HepG2 (cell line): Measurements from ENCODE around the gene WWP2. TPM values are rescaled to one million over a fixed set of nuclear protein-coding genes. Genes with fewer than 3 reads are reported as not detected.

Source experiments
- ATAC-seq: fragments of 200-7000 bp; cut with Tn5 transposase; 3 replicates; pipeline ENCODE4 v1.9.1; 2020; ENCODE audit warnings: mild to moderate bottlenecking, moderate library complexity
- BruUV-seq: library from RNA; stranded (reverse); fragments of 400-500 nt; replicated peaks from 2 replicates; lab custom pipeline; 2021; lab: Mats Ljungman, UMichigan
- CTCF ChIA-PET: fragments of 300-600 bp; formaldehyde crosslinking; extraction: SDS; loops from one replicate; lab custom pipeline; 2021; ENCODE audit warnings: low total read pairs, inconsistent platforms, low intra/inter-chr PET ratio; lab: Yijun Ruan, JAX
- POLR2A ChIA-PET: fragments of 350-600 bp; sonication (Branson Sonifier 250); formaldehyde crosslinking; loops from one replicate; lab custom pipeline; 2020; ENCODE audit warnings: antibody characterized with exemption, inconsistent platforms; lab: Yijun Ruan, JAX
- DNase-seq: peaks from one replicate; pipeline ENCODE4 v3.0.0-alpha.2; 2015; ENCODE audit warnings: low spot score
- FAIRE-seq: peaks from 3 replicates; lab custom pipeline; 2011; peaks lifted over from hg19 to GRCh38; lab: Jason Lieb, UNC
- H2AFZ ChIP-seq: one replicate; pipeline ENCODE4 v1.6.1; 2011; ENCODE audit warnings: low read length, inconsistent platforms
- H3K27ac ChIP-seq: fragments of 300-600 bp; 3 replicates; pipeline ENCODE4 v1.8.0; 2011; ENCODE audit warnings: mixed run types, mild to moderate bottlenecking, mixed read lengths, low read length, inconsistent platforms; ENCODE audit not compliant: insufficient read depth; ENCODE audit errors: extremely low read length
- H3K27me3 ChIP-seq, 2 experiments: fragments of 200-600 bp in 1 of 2; 2 replicates in 1 of 2; 3 replicates in 1 of 2; pipeline versions ENCODE4 v1.6.0 to v1.8.0; 2011; ENCODE audit warnings: low read length in 2 of 2, mild to moderate bottlenecking in 2 of 2, moderate library complexity in 2 of 2, inconsistent platforms in 1 of 2; ENCODE audit not compliant: insufficient read depth in 2 of 2, control insufficient read depth in 1 of 2
- H3K36me3 ChIP-seq, 2 experiments: fragments of 200-600 bp in 1 of 2; replicated peaks in 1 of 2; 2 replicates in 1 of 2; 3 replicates in 1 of 2; pipeline versions ENCODE4 v1.5.1 to v1.8.0; 2011; ENCODE audit warnings: low read length in 2 of 2, inconsistent platforms in 1 of 2; ENCODE audit not compliant: insufficient read depth in 2 of 2, control insufficient read depth in 1 of 2
- H3K4me1 ChIP-seq: 2 replicates; pipeline ENCODE4 v1.5.1; 2012; ENCODE audit warnings: low read length, inconsistent platforms; ENCODE audit not compliant: insufficient read depth
- H3K4me2 ChIP-seq: 2 replicates; pipeline ENCODE4 v1.6.0; 2011; ENCODE audit warnings: low read depth, low read length, inconsistent platforms
- H3K4me3 ChIP-seq, 3 experiments: fragments of 200-600 bp in 1 of 3; sonication (generic), shearing (Covaris generic) in 1 of 3; replicated peaks in 1 of 3; 2 replicates each; pipeline ENCODE4 v1.5.1; 2011 to 2016; ENCODE audit warnings: low read length in 3 of 3, inconsistent platforms in 2 of 3, low read depth in 2 of 3, mild to moderate bottlenecking in 2 of 3, control low read depth in 1 of 3, mixed read lengths in 1 of 3; ENCODE audit not compliant: insufficient read depth in 1 of 3
- H3K79me2 ChIP-seq: one replicate; pipeline ENCODE4 v1.6.1; 2011; ENCODE audit warnings: low read length, inconsistent platforms; ENCODE audit not compliant: insufficient read depth
- H3K9ac ChIP-seq: 2 replicates; pipeline ENCODE4 v1.6.0; 2011; ENCODE audit warnings: mild to moderate bottlenecking, low read depth, low read length, inconsistent platforms; ENCODE audit not compliant: insufficient read depth
- H3K9me3 ChIP-seq: 2 replicates; pipeline ENCODE4 v1.5.1; 2012; ENCODE audit warnings: mild to moderate bottlenecking, low read length
- H4K20me1 ChIP-seq: 2 replicates; pipeline ENCODE4 v1.6.0; 2011; ENCODE audit warnings: inconsistent platforms, mild to moderate bottlenecking, low read length, moderate library complexity; ENCODE audit not compliant: insufficient read depth
- ARNT2 ChIP-seq: sonication (generic); formaldehyde crosslinking; IDR thresholded peaks from 2 replicates; pipeline ENCODE4 v1.8.0; 2022; ENCODE audit warnings: mild to moderate bottlenecking, low read depth, missing genetic modification reagents, moderate library complexity
- CEBPZ ChIP-seq: IDR thresholded peaks from 2 replicates; pipeline ENCODE4 v1.6.1; 2012; ENCODE audit warnings: low read length, improper control_type of control experiment
- DDIT3 ChIP-seq: sonication (generic); formaldehyde crosslinking; IDR thresholded peaks from 2 replicates; pipeline ENCODE4 v1.4.0; 2020; ENCODE audit warnings: mild to moderate bottlenecking, missing genetic modification reagents
- GLMP ChIP-seq: sonication (generic); formaldehyde crosslinking; IDR thresholded peaks from 2 replicates; pipeline ENCODE4 v1.9.0; 2021; ENCODE audit warnings: missing genetic modification reagents, mild to moderate bottlenecking, borderline replicate concordance
- KLF15 ChIP-seq: sonication (generic); formaldehyde crosslinking; IDR thresholded peaks from 2 replicates; pipeline ENCODE4 v1.8.1; 2023; ENCODE audit warnings: borderline replicate concordance, mild to moderate bottlenecking, inconsistent platforms, missing genetic modification reagents, mixed read lengths
- NFKBIZ ChIP-seq: IDR thresholded peaks from 2 replicates; pipeline ENCODE4 v1.6.1; 2018; ENCODE audit warnings: missing genetic modification reagents, missing compliant biosample characterization
- RBM39 ChIP-seq: fragments of 200-400 bp; formaldehyde crosslinking; IDR thresholded peaks from one replicate; pipeline ENCODE4 v1.6.1; 2018; ENCODE audit warnings: antibody characterized with exemption, mild to moderate bottlenecking, low read depth, low read length; ENCODE audit not compliant: poor library complexity, severe bottlenecking
- TBX3 ChIP-seq: fragments of 450-650 bp; IDR thresholded peaks from 2 replicates; pipeline ENCODE4 v1.6.1; 2017; ENCODE audit warnings: antibody characterized with exemption, mild to moderate bottlenecking, inconsistent platforms, borderline replicate concordance
- ZMYM4 ChIP-seq: sonication (generic); formaldehyde crosslinking; IDR thresholded peaks from 2 replicates; pipeline ENCODE4 v1.8.1; 2023; ENCODE audit warnings: mild to moderate bottlenecking, missing genetic modification reagents
- ZNF556 ChIP-seq: sonication (generic); formaldehyde crosslinking; IDR thresholded peaks from 2 replicates; pipeline ENCODE4 v1.4.0; 2020; ENCODE audit warnings: mild to moderate bottlenecking, missing genetic modification reagents, borderline replicate concordance
- ZNF644 ChIP-seq: IDR thresholded peaks from 2 replicates; pipeline ENCODE4 v1.6.1; 2016; ENCODE audit warnings: low read depth
- ZNF841 ChIP-seq: sonication (generic); formaldehyde crosslinking; IDR thresholded peaks from 2 replicates; pipeline ENCODE4 v1.8.1; 2023; ENCODE audit warnings: missing genetic modification reagents, borderline replicate concordance
- WGBS: methylation state at CpG from one replicate; pipeline ENCODE4 v1.1.6; 2017; ENCODE audit warnings: low lambda C conversion rate; 5-methylcytosine and 5-hydroxymethylcytosine counted together
- in situ Hi-C: cut with HindIII; loops from 2 replicates; pipeline ENCODE4 v1.10.0; 2017; ENCODE audit warnings: low pct_unique_long_range_greater_than_20kb; ENCODE audit not compliant: extremely low pct_ligation_motif_present
- intact Hi-C: fragments of 100-400 bp; cut with micrococcal nuclease; formaldehyde crosslinking; loops from one replicate; pipeline ENCODE4 v1.10.0; 2022; ENCODE audit not compliant: unreplicated experiment
- polyA plus RNA-seq, 8 experiments: library from polyadenylated mRNA; depleted of rRNA in 3 of 8; stranded (reverse) in 7 of 8; unstranded in 1 of 8; fragments of >200 nt; fragmentation: Illumina TruSeq in 4 of 8; extraction: Trizol in 4 of 8; gene quantifications; 2 replicates each; pipeline versions ENCODE4 v1.2.1 to v1.2.3, GENCODE V29; 2011 to 2016; ENCODE audit warnings: low read depth in 4 of 8, missing spikeins in 1 of 8, mixed read lengths in 1 of 8; ENCODE audit not compliant: insufficient read depth in 1 of 8
- total RNA-seq, 5 experiments: library from RNA; depleted of rRNA; stranded (reverse); fragments of >200 nt; fragmentation: Illumina TruSeq; extraction: Trizol; gene quantifications; 2 replicates each; pipeline ENCODE4 v1.2.3, GENCODE V29; 2016; ENCODE audit warnings: low read depth in 1 of 5

Gene WWP2
- total and polyA plus RNA-seq, 2 of the 13 experiments (the other 11 are each of a cell fraction or from before 2014, with no cell fraction given): 11.4 to 28.2 TPM

- CTCF ChIA-PET: interaction anchor here (4.5 kb wide), 1 partner anchor 132 kb away, joined by 64 read pairs; no protein-coding TSS in a partner anchor
Observed at GRCh38 chr16:69928856-69929400, 166.8 kb downstream of the WWP2 start.

More at GRCh38 chr16:69928856-69929400, 166.8 kb downstream of the WWP2 start:
- no TSS peak for BruUV-seq
- DNase-seq: no peak
- no peak overlapping the region for H3K4me2 ChIP-seq
- H3K36me3 ChIP-seq: peaks cover 27 to 41% of the 10 kb centered on the region in 2 experiments
- 97% methylated on average over 9 of the region's 10 CpGs for WGBS
- H3K27me3 ChIP-seq: no peaks in the 10 kb centered on the region
- POLR2A ChIA-PET: no interaction called here
- no peak overlapping the region for H2AFZ ChIP-seq
- peaks cover 42% of the 10 kb centered on the region for H3K4me1 ChIP-seq
- H3K9ac ChIP-seq: no peak overlapping the region
- H3K79me2 ChIP-seq: no peaks in the 10 kb centered on the region
- no peaks in the 10 kb centered on the region for H4K20me1 ChIP-seq
- in situ Hi-C loops (loop anchor here (5.0 kb wide), 1 partner anchor 132 kb away; no protein-coding TSS in a partner anchor), intact Hi-C loops (no loop called here)
- no peak for ATAC-seq
- no peak for FAIRE-seq
- TF ChIP-seq ARNT2 (CRISPR knock-in tag) (no peak), TBX3 (no peak), ZNF841 (CRISPR knock-in tag) (no peak), ZNF644 (no peak), RBM39 (no peak), KLF15 (CRISPR knock-in tag) (no peak), GLMP (CRISPR knock-in tag) (no peak), NFKBIZ (no peak), ZMYM4 (CRISPR knock-in tag) (no peak), ZNF556 (CRISPR knock-in tag) (no peak), DDIT3 (no peak), CEBPZ (no peak)
- TF ChIP-seq, all 625 proteins: peak for 0
- Histone ChIP-seq H3K4me3 (no peak overlapping the region), H3K27ac (no peak overlapping the region), H3K9me3 (no peaks in the 10 kb centered on the region)
